GM19043 (cell line): Measurements from ENCODE around the gene TPK1.
"Not testable (repeated sequence)": the region's sequence is repeated elsewhere in the genome, so short reads cannot be mapped to it uniquely, and the experiment has no call there.

Experiments
- ATAC-seq: cut with Tn5 transposase; IDR thresholded peaks from one replicate; pipeline ENCODE4 v1.9.1; 2021; ENCODE audit warnings: low read depth; ENCODE audit not compliant: unreplicated experiment

TPK1 gene

DNA sequence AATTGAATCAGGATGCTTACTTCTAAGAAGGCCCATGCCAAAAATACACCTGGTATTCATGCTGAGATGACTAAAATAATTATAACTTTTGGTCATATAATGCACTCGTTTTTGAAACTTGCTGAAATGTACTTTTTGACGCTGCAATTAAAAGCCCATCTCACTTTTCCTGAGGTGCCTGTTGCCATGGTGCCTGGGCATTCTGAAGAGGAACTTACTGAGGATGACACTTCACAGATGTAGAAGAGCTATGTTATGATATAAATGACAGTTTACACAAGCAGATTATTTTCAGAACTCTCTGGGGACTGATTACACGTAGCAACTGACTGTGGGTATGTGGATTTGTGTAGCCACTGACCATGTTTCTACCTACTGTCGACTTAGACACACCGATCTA lies 182.4 kb downstream of the TPK1 start:
- no peak for ATAC-seq

DNA sequence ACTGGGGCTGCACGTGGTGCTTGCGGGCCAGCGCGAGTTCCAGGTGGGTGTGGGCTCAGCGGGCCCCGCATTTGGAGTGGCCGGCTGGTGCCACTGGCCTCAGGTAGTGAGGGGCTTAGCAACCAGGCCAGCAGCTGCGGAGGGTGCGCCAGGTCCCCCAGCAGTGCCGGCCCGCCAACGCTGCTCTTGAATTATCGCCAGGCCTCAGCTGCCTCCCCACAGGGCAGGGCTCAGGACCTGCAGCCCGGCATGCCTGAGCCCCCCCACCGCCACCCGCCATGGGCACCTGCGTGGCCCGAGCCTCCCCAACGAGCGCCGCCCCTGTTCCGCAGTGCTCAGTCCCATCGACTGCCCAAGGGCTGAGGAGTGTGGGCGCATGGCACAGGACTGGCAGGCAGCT lies 185.4 kb downstream of the TPK1 start:
- no peak for ATAC-seq

DNA sequence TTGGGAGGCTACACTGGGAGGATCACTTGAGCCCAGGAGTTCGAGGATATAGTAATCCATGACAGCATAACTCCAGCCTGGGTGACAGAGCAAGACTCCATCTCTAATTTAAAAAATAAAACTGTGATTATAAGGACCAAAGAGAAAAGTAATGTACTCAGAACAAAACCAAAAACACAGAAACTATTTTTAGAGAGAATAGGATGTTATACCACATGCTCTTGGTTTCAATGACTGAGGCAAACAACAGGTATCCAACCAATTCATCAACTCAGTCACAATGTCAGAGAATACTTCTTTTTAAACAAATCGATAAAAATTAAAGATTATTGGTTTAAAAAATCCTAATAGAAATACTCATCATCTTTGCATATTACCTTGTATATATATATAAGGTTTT lies 186.7 kb downstream of the TPK1 start:
- ATAC-seq = peak; percentile 48

DNA sequence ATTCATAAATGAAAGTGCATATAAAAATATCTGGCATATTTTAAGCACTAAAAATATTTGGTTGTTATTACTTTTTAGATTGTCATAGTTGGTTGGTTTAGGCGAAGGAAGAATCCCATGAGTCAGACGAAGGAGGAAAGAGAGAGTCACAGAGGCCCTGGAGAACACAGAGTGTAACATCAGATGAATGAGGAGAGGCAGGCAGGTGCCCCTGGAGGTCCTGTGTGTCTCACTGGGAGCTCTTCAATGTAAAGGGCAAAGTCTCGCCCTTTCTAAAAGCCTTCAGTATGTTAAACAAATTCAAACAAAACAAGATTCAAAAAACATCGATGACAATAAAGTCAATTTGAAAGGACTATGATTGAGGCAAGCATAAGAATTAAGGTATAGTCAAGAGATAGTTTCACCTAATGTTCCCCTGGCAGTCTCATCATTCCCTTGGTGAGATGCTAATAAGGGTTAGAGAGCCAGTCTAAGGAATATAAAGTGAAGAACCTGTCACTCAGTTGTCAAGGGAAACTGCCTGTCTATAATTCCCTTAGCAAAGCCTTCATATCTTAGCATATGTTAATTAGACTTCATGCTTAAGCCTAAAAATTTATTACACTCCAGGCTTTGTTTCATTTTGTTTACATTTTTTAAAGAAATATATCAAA lies 194.3 kb downstream of the TPK1 start:
- no peak for ATAC-seq

DNA sequence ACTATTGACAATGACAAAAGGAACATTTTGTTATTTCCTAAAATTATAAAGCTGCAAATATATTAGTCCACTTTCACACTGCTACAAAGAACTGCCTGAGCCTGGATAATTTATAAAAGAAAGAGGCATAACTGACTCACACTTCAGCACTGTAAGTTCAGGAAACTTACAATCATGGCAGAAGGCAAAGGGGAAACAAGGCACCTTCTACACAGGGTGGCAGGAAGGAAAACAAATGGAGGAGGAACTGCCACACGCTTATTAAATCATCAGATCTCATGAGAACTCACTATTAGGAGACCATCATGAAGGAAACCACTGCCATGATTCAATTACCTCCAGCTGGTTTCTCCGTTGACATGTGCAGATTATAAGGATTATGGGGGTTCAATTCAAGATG lies 203.1 kb downstream of the TPK1 start:
- ATAC-seq = no peak

DNA sequence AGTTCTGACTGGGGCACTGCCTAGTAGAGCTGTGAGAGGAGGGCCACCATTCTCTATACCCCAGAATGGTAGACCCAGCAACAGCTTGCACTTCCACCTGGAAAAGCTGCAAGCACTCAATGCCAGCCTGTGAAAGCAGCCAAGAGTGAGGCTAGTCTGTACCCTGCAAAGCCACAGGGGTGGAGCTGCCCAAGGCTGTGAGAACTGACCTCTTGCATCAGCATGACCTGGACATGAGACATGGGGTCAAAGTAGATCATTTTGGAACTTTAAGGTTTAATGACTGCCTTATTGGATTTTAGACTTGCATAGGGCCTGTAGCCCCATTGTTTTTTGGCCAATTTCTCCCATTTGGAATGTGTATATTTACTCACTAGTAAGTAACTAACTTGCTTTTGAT lies 206.3 kb downstream of the TPK1 start:
- ATAC-seq = no peak

DNA sequence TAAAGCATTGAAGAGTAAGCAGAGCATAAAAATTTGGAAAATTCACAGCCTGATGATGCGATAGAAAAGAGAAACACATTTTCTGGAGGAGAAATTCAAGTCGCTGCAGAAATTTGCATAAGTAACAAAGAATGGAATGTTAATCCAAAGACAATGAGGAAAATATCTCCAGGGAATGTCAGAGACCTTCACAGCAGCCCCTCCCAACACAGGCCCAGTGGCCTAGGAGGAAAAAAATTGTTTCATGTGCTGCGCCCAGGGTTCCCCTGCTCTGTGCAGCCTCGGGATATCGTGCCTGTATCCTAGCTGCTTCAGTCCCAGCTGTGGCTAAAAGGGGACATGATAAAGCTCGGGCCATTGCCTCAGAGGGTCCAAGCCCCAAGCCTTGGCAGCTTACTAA lies 206.8 kb downstream of the TPK1 start:
- ATAC-seq = no peak

DNA sequence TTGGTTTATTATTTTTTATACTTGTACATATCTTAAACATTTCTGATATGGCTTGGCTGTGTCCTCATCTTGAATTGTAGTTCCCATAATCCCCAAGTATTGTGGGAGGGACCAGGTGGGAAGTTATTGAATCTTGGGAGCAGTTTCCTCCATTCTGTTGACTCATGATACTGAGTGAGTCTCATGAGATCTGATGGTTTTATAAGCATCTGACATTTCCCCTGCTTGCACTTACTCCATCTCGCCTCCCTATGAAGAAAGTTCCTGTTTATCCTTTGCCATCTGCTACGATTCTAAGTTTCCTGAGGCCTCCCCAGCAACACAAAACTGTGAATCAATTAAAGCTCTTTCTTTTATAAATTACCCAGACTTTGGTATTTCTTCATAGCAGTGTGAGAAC lies 207.7 kb downstream of the TPK1 start:
- no peak for ATAC-seq

DNA sequence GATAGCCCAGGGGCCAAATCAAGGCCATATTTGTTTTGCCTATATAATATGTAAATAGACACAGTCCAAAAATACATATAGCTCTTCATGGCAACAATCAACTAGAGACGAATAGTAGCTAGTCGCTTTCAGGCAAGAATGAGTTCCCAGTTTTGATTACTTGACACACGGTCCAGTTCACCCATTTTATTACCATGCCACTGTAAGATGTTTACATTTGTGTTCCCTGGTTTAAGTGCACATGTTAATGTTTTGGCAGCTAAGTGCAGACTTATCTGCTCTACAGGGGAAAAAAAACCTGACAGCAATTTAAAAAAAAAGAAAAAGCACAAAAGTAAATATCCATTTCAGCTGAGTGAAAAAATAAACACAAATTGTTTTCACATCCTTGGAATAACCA lies 213.1 kb downstream of the TPK1 start:
- no peak for ATAC-seq

DNA sequence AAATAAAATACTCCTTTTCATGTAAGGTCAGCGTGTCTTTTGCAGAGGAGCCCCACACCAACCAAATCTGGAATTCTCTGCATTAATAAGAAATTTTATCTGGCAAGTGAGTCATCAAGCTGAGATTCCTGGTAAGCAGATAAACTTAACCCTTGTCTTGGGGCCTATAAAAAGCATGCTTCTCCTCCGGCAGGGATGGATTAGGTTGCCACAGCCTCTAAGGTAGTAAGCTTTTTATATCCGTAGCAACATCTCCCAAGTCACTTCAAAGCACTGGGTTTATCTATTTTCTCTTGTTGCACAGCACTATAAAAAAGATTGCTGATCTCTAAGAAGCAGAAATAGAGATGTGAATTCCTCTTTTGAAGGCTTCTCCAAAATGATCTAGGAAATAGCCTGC lies 229.6 kb downstream of the TPK1 start:
- no peak for ATAC-seq

DNA sequence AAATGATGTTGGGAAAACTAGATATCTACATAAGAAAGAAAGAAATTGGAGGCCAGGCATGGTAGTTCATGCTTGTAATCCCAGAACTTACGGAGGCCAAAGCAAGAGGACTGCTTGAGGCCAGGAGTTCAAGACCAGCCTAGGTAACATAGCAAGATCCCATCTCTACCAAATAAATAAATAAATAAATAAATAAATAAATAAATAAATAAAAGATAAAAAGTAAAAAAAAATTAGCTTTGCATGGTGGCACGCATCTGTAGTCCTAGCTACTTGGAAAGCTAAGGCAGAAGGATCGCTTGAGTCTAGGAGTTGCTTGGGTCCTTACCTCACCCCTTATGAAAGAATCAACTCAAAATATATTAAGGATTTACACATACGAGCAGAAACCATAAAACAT lies 238.9 kb downstream of the TPK1 start:
- no peak for ATAC-seq

DNA sequence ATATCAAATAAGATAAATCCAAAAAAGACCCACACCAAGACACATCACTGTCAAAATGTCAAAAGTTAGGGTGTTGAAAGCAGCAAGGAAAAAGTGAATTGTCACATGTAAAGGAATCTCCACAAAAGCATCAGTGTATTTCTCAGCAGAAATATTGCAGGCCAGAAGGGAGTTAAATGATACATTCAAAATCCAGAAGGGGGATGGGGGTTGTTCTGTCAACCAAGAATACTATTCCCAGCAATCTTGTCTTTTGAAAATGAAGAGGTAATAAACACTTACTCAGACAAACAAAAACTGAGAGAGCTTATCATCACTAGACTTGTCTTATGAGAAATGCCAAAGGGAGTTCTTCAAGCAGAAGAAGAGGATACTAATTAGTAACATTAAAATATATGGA lies 241.3 kb downstream of the TPK1 start:
- ATAC-seq = no peak

DNA sequence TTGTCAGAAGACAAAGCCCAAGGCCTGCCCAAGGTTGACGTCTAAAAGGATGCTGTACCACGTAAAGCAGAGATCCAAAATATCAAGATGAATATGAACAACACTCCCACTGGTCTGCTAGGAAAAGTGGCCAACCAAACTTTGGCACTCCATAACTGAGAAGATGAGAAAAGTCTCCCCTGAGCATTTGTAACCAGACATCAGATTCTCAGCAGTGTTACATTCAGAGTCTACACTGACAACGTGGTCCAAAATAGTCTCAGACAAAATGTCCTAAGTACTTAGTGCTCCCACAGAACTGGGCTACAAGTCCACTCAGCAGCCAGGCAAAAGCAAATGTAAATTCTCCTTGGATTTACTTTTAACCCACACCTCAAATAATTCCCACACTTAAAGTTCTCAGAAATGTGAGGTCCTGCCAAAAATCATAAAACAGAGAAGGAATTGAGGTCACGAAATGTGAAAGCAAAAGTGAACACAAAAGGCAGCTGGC lies 247.2 kb downstream of the TPK1 start:
- ATAC-seq = no peak

DNA sequence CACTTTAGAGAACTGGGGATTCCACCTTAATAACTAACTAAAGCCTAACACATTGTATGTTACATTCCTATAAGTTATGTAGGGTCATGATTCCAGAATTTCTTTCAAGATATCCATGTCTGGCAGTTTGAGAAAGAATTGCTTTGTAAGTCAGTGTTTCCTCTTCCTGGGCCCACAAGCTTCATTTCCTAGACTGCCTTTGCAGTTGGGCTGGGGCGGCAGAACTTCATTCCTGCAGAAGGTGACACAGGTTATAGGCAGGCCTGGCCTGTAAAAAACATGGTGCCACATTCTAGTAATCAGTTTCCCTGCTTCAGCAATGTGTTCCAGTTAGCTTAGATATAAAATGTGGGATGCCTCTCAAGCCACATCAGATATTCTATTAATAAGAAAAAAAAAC lies 248.2 kb downstream of the TPK1 start:
- ATAC-seq = no peak

DNA sequence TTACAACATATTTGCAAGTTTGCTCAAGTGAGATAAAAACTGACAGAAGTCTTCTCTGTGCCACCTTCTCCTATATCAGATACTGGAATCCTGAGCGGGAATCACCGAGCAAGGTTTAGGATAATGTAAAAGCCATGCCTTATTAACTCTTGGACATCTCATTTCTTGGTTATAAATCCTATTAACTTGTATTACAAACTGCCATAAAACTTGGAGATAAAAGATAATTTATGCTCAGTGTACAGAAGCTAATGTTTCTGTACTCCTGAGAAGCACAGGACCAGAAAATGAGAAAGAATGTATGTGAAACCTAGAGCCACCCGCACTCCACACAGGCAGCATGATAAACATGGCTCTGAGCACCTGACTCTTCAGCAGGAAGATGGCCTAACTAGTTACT lies 251.1 kb downstream of the TPK1 start:
- ATAC-seq = no peak

DNA sequence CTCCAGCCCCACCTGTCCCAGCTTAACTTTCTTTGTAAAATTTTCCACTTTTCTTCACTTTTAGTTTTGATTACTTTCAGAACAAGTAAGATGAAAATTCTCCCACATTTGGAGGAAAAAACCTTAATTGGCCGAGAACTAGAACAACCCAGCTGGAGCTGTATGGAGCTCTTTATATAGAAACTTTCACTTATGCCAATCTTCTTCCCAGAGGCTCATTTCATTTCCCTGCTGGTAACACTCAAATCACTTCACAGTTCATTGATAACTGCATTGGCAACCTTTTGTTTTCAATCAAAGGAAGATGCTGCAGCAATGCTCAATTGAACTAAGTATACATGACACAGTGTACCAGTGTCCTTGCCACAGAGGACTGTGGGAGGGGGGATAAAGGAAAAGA lies 256.2 kb downstream of the TPK1 start:
- ATAC-seq = no peak

DNA sequence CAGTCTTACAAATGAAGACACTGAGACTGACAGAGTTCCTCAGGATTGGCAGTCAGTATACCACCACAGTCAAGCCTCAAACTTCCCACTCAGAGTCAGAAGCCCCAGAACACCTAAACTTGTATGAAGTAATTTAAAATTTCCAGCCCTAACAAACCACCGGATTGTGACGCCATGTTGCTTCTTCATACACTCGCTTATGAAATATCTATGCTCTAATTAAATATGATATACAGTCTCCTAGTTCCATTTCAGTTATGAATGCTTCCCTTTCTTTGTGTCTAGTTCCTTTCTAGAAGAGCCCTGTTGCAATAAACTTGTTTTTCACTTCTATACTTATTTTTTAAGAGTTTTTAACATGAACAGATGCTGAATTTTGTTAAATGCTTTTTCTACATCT lies 260.4 kb downstream of the TPK1 start:
- no peak for ATAC-seq

DNA sequence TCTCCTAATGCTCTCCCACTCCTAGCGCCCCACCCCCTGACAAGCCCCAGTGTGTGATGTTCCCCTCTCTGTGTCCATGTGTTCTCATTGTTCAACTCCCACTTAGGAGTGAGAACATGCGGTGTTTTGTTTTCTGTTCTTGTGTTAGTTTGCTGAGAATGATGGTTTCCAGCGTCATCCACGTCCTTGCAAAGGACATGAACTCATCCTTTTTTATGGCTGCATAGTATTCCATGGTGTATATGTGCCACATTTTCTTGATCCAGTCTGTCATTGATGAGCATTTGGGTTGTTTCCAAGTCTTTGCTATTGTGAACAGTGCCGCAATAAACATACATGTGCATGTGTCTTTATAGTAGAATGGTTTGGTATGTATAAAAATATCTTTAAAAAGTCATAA lies 261.1 kb downstream of the TPK1 start:
- ATAC-seq = not testable (repeated sequence)

DNA sequence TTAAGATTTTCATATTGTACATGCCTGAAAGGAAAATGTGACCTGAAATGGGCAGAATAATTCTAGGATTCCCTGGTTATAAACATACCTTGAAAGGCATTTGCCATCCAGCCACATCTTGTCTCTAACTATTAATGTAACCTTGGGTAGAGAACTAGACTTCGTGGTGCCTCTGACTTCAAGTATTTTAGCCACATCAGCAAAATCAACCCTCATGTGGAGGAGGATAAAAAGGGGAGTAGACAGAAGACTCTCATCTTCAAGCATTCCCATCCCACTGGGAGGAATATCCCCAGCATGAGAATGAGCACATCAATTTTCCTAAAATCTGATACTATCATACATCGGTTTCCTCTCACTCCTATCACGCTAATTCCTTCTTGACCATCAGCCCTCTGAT lies 267.6 kb downstream of the TPK1 start:
- ATAC-seq = no peak

DNA sequence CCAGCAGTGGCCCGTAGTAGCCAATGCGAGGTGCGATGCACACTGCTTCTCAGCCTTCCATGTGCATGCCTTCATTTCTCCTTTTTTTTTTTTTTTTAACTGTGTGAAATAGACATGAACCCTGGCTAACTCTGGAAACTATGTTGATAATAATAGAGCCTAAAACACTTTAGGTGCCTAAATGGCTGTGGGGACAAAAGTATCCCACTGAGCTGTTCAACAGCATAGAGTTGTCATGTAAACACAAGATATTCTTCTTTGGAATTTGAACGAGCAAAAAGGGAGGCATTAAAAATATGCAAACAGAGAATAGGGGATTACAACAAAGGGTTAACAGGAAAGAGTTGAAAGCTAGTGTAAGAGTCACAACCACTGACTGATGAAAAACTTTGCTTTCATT lies 270.3 kb downstream of the TPK1 start:
- no peak for ATAC-seq

DNA sequence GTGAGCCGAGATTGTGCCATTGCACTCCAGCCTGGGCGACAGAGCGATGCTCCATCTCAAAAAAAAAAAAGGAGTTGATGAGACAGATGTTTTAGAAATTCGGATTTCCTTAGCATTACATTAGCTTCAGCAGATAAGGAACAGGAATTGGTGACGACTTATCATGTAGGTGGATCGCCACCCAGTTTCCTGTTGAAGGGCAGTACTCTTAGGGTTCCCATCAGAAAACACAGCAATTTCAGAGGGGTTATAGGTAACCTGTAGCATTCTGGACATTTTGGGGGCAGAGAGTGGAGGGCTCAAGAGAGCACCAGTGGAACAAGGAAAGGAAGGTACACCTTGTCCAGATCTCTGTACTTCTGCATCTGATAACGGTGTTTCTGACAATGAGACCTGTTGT lies 286.0 kb downstream of the TPK1 start:
- ATAC-seq = no peak

DNA sequence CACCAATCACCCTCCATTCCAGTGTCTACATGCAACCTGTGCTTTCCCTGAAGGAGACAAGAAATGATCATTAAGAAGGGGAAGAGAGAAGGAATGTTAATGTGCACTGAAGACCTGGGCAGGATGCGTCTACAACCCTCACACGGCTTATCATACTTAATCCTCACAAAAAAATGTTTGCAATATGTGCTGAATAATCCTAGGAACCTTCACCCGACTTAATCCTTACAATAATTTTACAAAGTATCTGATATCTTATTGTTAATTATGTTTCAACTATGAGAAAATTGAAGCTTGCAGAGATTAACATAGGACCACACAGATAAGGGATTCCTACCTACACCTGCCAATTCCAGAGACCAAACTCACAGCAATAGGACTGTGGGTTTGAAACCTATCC lies 287.3 kb downstream of the TPK1 start:
- ATAC-seq = no peak

DNA sequence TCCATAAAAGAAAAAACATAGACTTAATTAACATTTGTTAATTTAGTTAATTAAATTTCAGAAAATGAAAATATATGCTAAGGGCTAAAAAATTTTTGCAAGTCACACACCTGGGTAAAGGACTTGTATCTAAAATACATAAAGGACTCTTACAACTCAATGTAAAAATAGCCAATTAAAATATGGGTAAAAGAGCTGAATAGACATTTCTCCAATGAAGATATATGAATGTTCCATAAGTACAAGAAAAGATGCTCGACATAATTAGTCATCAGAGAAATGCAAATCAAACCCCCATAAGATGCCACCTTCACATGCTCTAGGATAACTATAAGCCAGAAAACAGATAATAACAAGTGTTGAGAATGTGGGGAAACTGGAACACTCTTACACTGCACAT lies 288.0 kb downstream of the TPK1 start:
- ATAC-seq = no peak
